Measurements from ENCODE around the gene FAF1.

Gene FAF1

DNA sequence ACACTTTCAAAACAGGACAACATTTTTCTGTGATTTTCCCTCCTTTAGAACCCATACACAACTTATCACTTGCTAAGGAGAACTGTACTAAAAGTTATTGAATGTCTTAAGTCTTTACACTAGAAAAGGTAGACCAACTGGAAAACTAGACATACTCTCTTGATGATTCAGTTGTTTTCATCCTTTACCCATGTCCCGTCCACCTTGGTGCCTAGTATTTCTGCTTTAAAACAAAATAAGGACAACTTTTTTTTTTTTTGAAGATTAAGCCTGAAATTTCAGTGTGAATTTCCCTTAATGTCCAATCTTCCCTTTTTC is 14.5 kb upstream of the FAF1 start:
- no peak overlapping the region for H3K9ac ChIP-seq (ENCODE audit: low read length)
- H3K4me3 ChIP-seq (ENCODE audit: insufficient read depth, low read length, poor library complexity, severe bottlenecking): no peak overlapping the region
- no peak overlapping the region for H2AFZ ChIP-seq (ENCODE audit: low read depth, low read length, severe bottlenecking)
- H3K27me3 ChIP-seq (ENCODE audit: low read length): no peaks in the 10 kb centered on the region
- H3F3A ChIP-seq (ENCODE audit: insufficient read depth): peaks cover 62% of the 10 kb centered on the region
- H3K36me3 ChIP-seq (ENCODE audit: low read length): peaks cover 45% of the 10 kb centered on the region
- H3K79me2 ChIP-seq (ENCODE audit: insufficient read depth, low read length): peaks cover 72% of the 10 kb centered on the region
- peak overlapping the region; percentile 92 for H3K4me2 ChIP-seq (ENCODE audit: low read depth, low read length, poor library complexity, severe bottlenecking)
- no peak for TF ChIP-seq EZH2phosphoT487 (conservative IDR thresholded peaks at IDR 0.05; ENCODE audit: low read length)
- TF ChIP-seq, protein P1, sequence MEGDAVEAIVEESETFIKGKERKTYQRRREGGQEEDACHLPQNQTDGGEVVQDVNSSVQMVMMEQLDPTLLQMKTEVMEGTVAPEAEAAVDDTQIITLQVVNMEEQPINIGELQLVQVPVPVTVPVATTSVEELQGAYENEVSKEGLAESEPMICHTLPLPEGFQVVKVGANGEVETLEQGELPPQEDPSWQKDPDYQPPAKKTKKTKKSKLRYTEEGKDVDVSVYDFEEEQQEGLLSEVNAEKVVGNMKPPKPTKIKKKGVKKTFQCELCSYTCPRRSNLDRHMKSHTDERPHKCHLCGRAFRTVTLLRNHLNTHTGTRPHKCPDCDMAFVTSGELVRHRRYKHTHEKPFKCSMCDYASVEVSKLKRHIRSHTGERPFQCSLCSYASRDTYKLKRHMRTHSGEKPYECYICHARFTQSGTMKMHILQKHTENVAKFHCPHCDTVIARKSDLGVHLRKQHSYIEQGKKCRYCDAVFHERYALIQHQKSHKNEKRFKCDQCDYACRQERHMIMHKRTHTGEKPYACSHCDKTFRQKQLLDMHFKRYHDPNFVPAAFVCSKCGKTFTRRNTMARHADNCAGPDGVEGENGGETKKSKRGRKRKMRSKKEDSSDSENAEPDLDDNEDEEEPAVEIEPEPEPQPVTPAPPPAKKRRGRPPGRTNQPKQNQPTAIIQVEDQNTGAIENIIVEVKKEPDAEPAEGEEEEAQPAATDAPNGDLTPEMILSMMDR (IDR thresholded peaks at IDR 0.05; ENCODE audit: insufficient read depth, low read length, poor library complexity, severe bottlenecking): no peak
- peaks cover 12% of the 10 kb centered on the region for H4K20me1 ChIP-seq (ENCODE audit: low read depth, low read length)
- no peaks in the 10 kb centered on the region for H3K9me2 ChIP-seq (replicated peaks; ENCODE audit: insufficient read depth, low read length)
- no peaks in the 10 kb centered on the region for H3K9me3 ChIP-seq (ENCODE audit: insufficient read depth, low read length)
- no peak overlapping the region for H3K27ac ChIP-seq (ENCODE audit: low read depth, low read length)

DNA sequence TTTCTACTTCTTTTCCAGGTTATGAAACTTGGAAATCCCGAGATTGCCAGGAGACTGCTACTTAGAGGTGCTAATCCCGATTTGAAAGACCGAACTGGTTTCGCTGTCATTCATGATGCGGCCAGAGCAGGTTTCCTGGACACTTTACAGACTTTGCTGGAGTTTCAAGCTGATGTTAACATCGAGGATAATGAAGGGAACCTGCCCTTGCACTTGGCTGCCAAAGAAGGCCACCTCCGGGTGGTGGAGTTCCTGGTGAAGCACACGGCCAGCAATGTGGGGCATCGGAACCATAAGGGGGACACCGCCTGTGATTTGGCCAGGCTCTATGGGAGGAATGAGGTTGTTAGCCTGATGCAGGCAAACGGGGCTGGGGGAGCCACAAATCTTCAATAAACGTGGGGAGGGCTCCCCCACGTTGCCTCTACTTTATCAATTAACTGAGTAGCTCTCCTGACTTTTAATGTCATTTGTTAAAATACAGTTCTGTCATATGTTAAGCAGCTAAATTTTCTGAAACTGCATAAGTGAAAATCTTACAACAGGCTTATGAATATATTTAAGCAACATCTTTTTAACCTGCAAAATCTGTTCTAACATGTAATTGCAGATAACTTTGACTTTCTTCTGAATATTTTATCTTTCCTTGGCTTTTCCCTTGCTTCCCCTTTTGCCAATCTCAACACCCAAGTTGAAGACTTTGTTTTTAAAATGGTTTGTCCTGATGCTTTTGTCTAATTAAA is 14.0 kb upstream of the FAF1 start:
- peak overlapping the region; percentile 92 for H3K4me2 ChIP-seq (ENCODE audit: low read depth, low read length, poor library complexity, severe bottlenecking)
- peaks cover 45% of the 10 kb centered on the region for H3K36me3 ChIP-seq (ENCODE audit: low read length)
- H3K79me2 ChIP-seq (ENCODE audit: insufficient read depth, low read length): peaks cover 72% of the 10 kb centered on the region
- H3K27me3 ChIP-seq (ENCODE audit: low read length): no peaks in the 10 kb centered on the region
- TF ChIP-seq, protein P1 (IDR thresholded peaks at IDR 0.05; ENCODE audit: insufficient read depth, low read length, poor library complexity, severe bottlenecking): no peak
- TF ChIP-seq EZH2phosphoT487 (conservative IDR thresholded peaks at IDR 0.05; ENCODE audit: low read length): no peak
- no peak overlapping the region for H2AFZ ChIP-seq (ENCODE audit: low read depth, low read length, severe bottlenecking)
- H3K9me3 ChIP-seq (ENCODE audit: insufficient read depth, low read length): no peaks in the 10 kb centered on the region
- H3K4me3 ChIP-seq (ENCODE audit: insufficient read depth, low read length, poor library complexity, severe bottlenecking): no peak overlapping the region
- no peak overlapping the region for H3K9ac ChIP-seq (ENCODE audit: low read length)
- peaks cover 12% of the 10 kb centered on the region for H4K20me1 ChIP-seq (ENCODE audit: low read depth, low read length)
- no peak overlapping the region for H3K27ac ChIP-seq (ENCODE audit: low read depth, low read length)
- no peaks in the 10 kb centered on the region for H3K9me2 ChIP-seq (replicated peaks; ENCODE audit: insufficient read depth, low read length)
- H3F3A ChIP-seq (ENCODE audit: insufficient read depth): peaks cover 58% of the 10 kb centered on the region

DNA sequence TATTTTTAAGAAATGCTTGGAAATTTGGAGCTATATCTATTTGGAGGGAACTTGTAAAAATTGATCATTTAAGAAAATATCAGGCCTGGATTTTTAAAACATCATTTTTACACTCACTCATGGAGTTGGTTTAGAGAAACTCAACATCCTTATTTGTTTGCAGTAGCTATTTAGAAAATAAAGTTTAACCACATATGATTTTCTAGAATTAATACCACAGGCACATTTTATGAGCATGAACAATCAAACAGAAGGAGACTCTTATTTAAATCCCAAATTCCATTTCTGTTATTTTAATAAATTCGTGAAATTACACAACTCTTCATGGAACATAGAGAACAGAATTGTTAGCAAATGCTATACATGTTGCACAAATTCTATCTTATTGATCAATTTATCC is 13.2 kb upstream of the FAF1 start:
- peaks cover 12% of the 10 kb centered on the region for H4K20me1 ChIP-seq (ENCODE audit: low read depth, low read length)
- H3K9ac ChIP-seq (ENCODE audit: low read length): 0 out of 2 replicates have a peak overlapping the region, but pooled peaks have one; percentile 5
- H2AFZ ChIP-seq (ENCODE audit: low read depth, low read length, severe bottlenecking): no peak overlapping the region
- H3K79me2 ChIP-seq (ENCODE audit: insufficient read depth, low read length): peaks cover 65% of the 10 kb centered on the region
- H3K4me3 ChIP-seq (ENCODE audit: insufficient read depth, low read length, poor library complexity, severe bottlenecking): no peak overlapping the region
- H3K27me3 ChIP-seq (ENCODE audit: low read length): no peaks in the 10 kb centered on the region
- no peaks in the 10 kb centered on the region for H3K9me3 ChIP-seq (ENCODE audit: insufficient read depth, low read length)
- TF ChIP-seq EZH2phosphoT487 (conservative IDR thresholded peaks at IDR 0.05; ENCODE audit: low read length): no peak
- TF ChIP-seq, protein P1 (IDR thresholded peaks at IDR 0.05; ENCODE audit: insufficient read depth, low read length, poor library complexity, severe bottlenecking): no peak
- H3K27ac ChIP-seq (ENCODE audit: low read depth, low read length): peak overlapping the region; percentile 14; the same call in 1 of the 2 replicates
- H3K9me2 ChIP-seq (replicated peaks; ENCODE audit: insufficient read depth, low read length): no peaks in the 10 kb centered on the region
- peaks cover 45% of the 10 kb centered on the region for H3K36me3 ChIP-seq (ENCODE audit: low read length)
- peak overlapping the region; percentile 83 for H3K4me2 ChIP-seq (ENCODE audit: low read depth, low read length, poor library complexity, severe bottlenecking)
- peaks cover 64% of the 10 kb centered on the region for H3F3A ChIP-seq (ENCODE audit: insufficient read depth)
